ENCODE results near the gene TRAPPC4. TPM values are rescaled to one million over a fixed set of nuclear protein-coding genes. Genes with fewer than 3 reads are reported as not detected.

TRAPPC4 gene
- polyA plus RNA-seq, 1 donor (not counting 4 experiments of a cell fraction or from before 2014, with no cell fraction given): 121 TPM

- no peak for DNase-seq (ENCODE audit: low read depth, low spot score)
- H3K27ac ChIP-seq (ENCODE audit: control insufficient read depth, insufficient read depth, low read length): no peak overlapping the region
- no peak overlapping the region for H3K4me3 ChIP-seq (ENCODE audit: control insufficient read depth in 2 of 3, extremely low read depth in 1 of 3, insufficient read depth in 2 of 3, low read depth in 1 of 3, low read length in 3 of 3)
- H2AFZ ChIP-seq (ENCODE audit: control insufficient read depth, low read length): no peak overlapping the region
- H3K9ac ChIP-seq (ENCODE audit: control insufficient read depth, extremely low read depth, insufficient read depth, low read length): no peak overlapping the region
- H3K27me3 ChIP-seq (ENCODE audit: control insufficient read depth, extremely low read depth, insufficient read depth, low read length): no peaks in the 10 kb centered on the region
- peaks cover 10% of the 10 kb centered on the region for H3K4me1 ChIP-seq (ENCODE audit: control insufficient read depth, extremely low read depth, insufficient read depth, low read length)
- H3K79me2 ChIP-seq (ENCODE audit: control insufficient read depth, insufficient read depth, low read length): peaks cover 34% of the 10 kb centered on the region
- H3K36me3 ChIP-seq (ENCODE audit: control insufficient read depth in 2 of 2, extremely low read depth in 1 of 2, insufficient read depth in 2 of 2, low read length in 2 of 2): peaks cover 68 to 76% of the 10 kb centered on the region in 2 experiments
- no peak for TF ChIP-seq CTCF (optimal IDR thresholded peaks at IDR 0.05 in 1 of 3, IDR thresholded peaks at IDR 0.05 in 1 of 3, conservative IDR thresholded peaks at IDR 0.05 in 1 of 3; ENCODE audit: extremely low read depth in 1 of 3, insufficient read depth in 2 of 3, low read length in 3 of 3)
- no peak for TF ChIP-seq EZH2 (IDR thresholded peaks at IDR 0.05; ENCODE audit: low read length)
- no peak for FAIRE-seq
- H3K9me1 ChIP-seq (ENCODE audit: control insufficient read depth, extremely low read depth, insufficient read depth, low read length): no peaks in the 10 kb centered on the region
- dilution Hi-C loops (cut with MboI; ENCODE audit: extremely low pct_ligation_motif_present, low sequenced_read_pairs): no loop called here
- H3K4me2 ChIP-seq (ENCODE audit: control insufficient read depth, extremely low read depth, insufficient read depth, low read depth, low read length): no peak overlapping the region
- H4K20me1 ChIP-seq (ENCODE audit: control insufficient read depth, extremely low read depth, insufficient read depth, low read length): peaks cover 4% of the 10 kb centered on the region
- H3K9me3 ChIP-seq (ENCODE audit: control insufficient read depth, low read depth, low read length): no peaks in the 10 kb centered on the region
These were observed 33.0 kb downstream of the TRAPPC4 start for GRCh38 chr11:119051440-119052162.

- DNase-seq (ENCODE audit: low read depth, low spot score) (no peak), FAIRE-seq (no peak)
- Histone ChIP-seq H3K9ac (ENCODE audit: control insufficient read depth, extremely low read depth, insufficient read depth, low read length) (no peak overlapping the region), H3K4me3 (ENCODE audit: control insufficient read depth in 2 of 3, extremely low read depth in 1 of 3, insufficient read depth in 2 of 3, low read depth in 1 of 3, low read length in 3 of 3) (no peak overlapping the region), H2AFZ (ENCODE audit: control insufficient read depth, low read length) (no peak overlapping the region), H3K9me1 (ENCODE audit: control insufficient read depth, extremely low read depth, insufficient read depth, low read length) (no peaks in the 10 kb centered on the region), H3K4me1 (ENCODE audit: control insufficient read depth, extremely low read depth, insufficient read depth, low read length) (peaks cover 10% of the 10 kb centered on the region), H4K20me1 (ENCODE audit: control insufficient read depth, extremely low read depth, insufficient read depth, low read length) (peaks cover 4% of the 10 kb centered on the region), H3K27ac (ENCODE audit: control insufficient read depth, insufficient read depth, low read length) (no peak overlapping the region), H3K79me2 (ENCODE audit: control insufficient read depth, insufficient read depth, low read length) (peaks cover 36% of the 10 kb centered on the region), H3K9me3 (ENCODE audit: control insufficient read depth, low read depth, low read length) (no peaks in the 10 kb centered on the region), H3K27me3 (ENCODE audit: control insufficient read depth, extremely low read depth, insufficient read depth, low read length) (no peaks in the 10 kb centered on the region), H3K4me2 (ENCODE audit: control insufficient read depth, extremely low read depth, insufficient read depth, low read depth, low read length) (no peak overlapping the region), H3K36me3 (ENCODE audit: control insufficient read depth in 2 of 2, extremely low read depth in 1 of 2, insufficient read depth in 2 of 2, low read length in 2 of 2) (peaks cover 64 to 76% of the 10 kb centered on the region in 2 experiments)
- dilution Hi-C loops (cut with MboI; ENCODE audit: extremely low pct_ligation_motif_present, low sequenced_read_pairs): no loop called here
- no peak for TF ChIP-seq EZH2 (IDR thresholded peaks at IDR 0.05; ENCODE audit: low read length)
- no peak for TF ChIP-seq CTCF (optimal IDR thresholded peaks at IDR 0.05 in 1 of 3, IDR thresholded peaks at IDR 0.05 in 1 of 3, conservative IDR thresholded peaks at IDR 0.05 in 1 of 3; ENCODE audit: extremely low read depth in 1 of 3, insufficient read depth in 2 of 3, low read length in 3 of 3)
These were observed 33.7 kb downstream of the TRAPPC4 start for GRCh38 chr11:119052163-119052814.
